Measurements from ENCODE around the gene LNX2. TPM values are rescaled to one million over a fixed set of nuclear protein-coding genes. Genes with fewer than 3 reads are reported as not detected.

LNX2 gene
- total RNA-seq, 1 donor from 2014 or later, result 9.2 TPM

DNA sequence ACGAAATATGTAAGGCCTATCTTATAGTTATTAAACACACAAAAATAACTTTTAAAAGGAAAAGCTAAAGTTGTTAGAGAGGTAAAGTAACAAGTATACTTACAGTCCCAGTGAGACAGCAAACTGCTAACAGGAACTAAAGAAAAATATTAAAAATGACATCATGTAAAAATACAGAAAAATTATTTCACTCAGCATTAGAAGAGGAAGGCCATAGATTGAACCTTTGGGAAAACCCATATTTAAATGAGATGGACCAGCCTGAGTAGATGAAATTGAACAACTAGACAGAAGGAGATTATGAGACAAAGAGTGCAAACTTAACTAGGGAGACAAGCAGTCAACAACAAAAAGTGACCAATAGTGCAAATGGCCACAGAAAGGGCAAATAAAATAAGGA is 49.4 kb downstream of the LNX2 start:
- no peak overlapping the region for H3K27ac Mint-ChIP-seq (ENCODE audit: unreplicated experiment)
- no peak overlapping the region for H3K4me3 Mint-ChIP-seq (ENCODE audit: unreplicated experiment)
- peaks cover 10% of the 10 kb centered on the region for H3K36me3 Mint-ChIP-seq (ENCODE audit: low read depth)
- H3K9me3 Mint-ChIP-seq (ENCODE audit: low read depth), result peaks cover 7% of the 10 kb centered on the region
- H3K27me3 Mint-ChIP-seq (ENCODE audit: low read depth), result no peaks in the 10 kb centered on the region
- no peak for DNase-seq (ENCODE audit: low spot score)
- H3K4me1 Mint-ChIP-seq (ENCODE audit: low read depth), result peaks cover 20% of the 10 kb centered on the region
- TF ChIP-seq, protein P1, sequence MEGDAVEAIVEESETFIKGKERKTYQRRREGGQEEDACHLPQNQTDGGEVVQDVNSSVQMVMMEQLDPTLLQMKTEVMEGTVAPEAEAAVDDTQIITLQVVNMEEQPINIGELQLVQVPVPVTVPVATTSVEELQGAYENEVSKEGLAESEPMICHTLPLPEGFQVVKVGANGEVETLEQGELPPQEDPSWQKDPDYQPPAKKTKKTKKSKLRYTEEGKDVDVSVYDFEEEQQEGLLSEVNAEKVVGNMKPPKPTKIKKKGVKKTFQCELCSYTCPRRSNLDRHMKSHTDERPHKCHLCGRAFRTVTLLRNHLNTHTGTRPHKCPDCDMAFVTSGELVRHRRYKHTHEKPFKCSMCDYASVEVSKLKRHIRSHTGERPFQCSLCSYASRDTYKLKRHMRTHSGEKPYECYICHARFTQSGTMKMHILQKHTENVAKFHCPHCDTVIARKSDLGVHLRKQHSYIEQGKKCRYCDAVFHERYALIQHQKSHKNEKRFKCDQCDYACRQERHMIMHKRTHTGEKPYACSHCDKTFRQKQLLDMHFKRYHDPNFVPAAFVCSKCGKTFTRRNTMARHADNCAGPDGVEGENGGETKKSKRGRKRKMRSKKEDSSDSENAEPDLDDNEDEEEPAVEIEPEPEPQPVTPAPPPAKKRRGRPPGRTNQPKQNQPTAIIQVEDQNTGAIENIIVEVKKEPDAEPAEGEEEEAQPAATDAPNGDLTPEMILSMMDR (IDR thresholded peaks at IDR 0.05), result no peak

DNA sequence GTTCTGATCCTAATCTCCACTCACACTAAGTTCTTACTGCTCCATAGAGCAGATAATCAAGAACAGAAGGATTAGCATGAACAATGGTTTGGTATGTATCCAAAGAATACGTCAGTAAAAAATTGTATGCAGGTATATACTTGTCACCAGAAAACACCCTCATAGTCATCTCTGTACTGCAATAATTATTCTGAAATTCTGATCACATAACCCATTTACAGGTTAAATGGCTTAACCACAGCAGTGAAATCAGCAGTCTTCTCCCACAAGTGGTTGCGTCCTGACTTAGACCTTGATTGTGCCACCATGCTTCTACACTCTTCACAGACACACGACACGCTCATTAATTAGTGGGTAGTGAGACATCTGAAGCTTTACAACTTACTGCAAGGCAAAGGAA is 50.9 kb downstream of the LNX2 start:
- H3K9me3 Mint-ChIP-seq (ENCODE audit: low read depth), result peaks cover 2% of the 10 kb centered on the region
- H3K27ac Mint-ChIP-seq (ENCODE audit: unreplicated experiment), result no peak overlapping the region
- no peak overlapping the region for H3K4me3 Mint-ChIP-seq (ENCODE audit: unreplicated experiment)
- peaks cover 4% of the 10 kb centered on the region for H3K36me3 Mint-ChIP-seq (ENCODE audit: low read depth)
- TF ChIP-seq, protein P1 (IDR thresholded peaks at IDR 0.05), result no peak
- peaks cover 20% of the 10 kb centered on the region for H3K4me1 Mint-ChIP-seq (ENCODE audit: low read depth)
- DNase-seq (ENCODE audit: low spot score), result no peak
- no peaks in the 10 kb centered on the region for H3K27me3 Mint-ChIP-seq (ENCODE audit: low read depth)

DNA sequence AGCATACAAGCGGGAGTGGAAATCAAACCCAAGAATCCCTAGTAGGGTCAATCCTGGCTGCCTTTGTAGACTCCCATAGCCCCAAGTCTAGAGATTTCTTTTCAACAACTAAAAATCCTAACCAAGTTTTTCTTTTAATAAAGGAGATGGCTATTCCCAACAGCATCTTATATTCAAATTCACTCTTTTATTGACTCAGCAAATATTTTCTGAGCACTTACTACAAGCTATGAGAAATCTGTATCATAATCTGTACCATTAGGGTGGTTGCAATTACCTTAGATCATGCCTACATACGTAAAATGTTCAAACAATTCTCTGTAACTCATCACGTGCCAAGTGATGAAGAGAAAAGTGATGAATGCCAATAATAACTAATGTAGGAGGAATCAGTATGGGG is 54.5 kb downstream of the LNX2 start:
- no peak overlapping the region for H3K4me3 Mint-ChIP-seq (ENCODE audit: unreplicated experiment)
- no peaks in the 10 kb centered on the region for H3K27me3 Mint-ChIP-seq (ENCODE audit: low read depth)
- no peaks in the 10 kb centered on the region for H3K9me3 Mint-ChIP-seq (ENCODE audit: low read depth)
- H3K4me1 Mint-ChIP-seq (ENCODE audit: low read depth), result no peaks in the 10 kb centered on the region
- H3K36me3 Mint-ChIP-seq (ENCODE audit: low read depth), result peaks cover 10% of the 10 kb centered on the region
- TF ChIP-seq, protein P1 (IDR thresholded peaks at IDR 0.05), result no peak
- DNase-seq (ENCODE audit: low spot score), result no peak
- no peak overlapping the region for H3K27ac Mint-ChIP-seq (ENCODE audit: unreplicated experiment)

DNA sequence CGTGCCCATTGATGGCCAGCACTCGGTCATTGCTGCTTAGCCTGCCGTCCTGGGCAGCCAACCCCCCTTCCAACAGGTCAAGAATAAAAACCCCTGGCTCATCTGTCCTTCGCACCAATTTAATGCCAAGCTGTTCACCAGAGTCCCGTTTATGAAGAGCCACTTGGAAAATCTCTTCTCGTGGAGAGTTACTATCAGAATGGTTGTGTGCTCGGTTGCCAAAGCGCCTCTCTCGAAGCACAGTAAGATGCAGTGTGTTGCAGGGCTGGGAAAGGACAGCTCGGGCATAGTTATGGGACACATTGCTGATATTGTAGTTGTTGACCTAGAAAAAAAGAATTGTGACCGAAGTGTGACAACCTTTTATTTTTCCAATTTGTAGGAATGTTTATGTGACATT is 57.9 kb downstream of the LNX2 start:
- Mint-ChIP-seq H3K4me3 (ENCODE audit: unreplicated experiment) (no peak overlapping the region), H3K27ac (ENCODE audit: unreplicated experiment) (no peak overlapping the region), H3K9me3 (ENCODE audit: low read depth) (no peaks in the 10 kb centered on the region), H3K27me3 (ENCODE audit: low read depth) (no peaks in the 10 kb centered on the region), H3K4me1 (ENCODE audit: low read depth) (no peaks in the 10 kb centered on the region), H3K36me3 (ENCODE audit: low read depth) (peaks cover 11% of the 10 kb centered on the region)
- DNase-seq (ENCODE audit: low spot score), result no peak
- TF ChIP-seq, protein P1 (IDR thresholded peaks at IDR 0.05), result no peak

DNA sequence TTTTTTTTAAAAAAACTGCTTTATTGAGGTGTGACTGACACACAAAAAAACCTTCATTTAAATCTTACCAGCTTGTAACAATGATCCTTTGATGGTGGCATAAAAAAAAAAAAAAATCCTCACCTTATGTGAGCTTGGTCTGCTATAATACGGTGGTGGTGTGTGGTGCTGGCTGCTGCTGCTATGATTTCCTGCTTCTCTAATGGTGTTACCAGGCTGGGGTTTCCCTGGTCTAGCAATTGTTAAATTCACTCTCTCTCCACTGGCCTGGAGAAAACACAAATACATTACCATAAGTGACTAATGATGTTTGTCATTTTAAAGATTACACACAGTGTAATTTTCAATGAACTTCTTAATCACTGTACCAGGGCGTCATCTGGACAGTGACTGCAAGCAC is 60.6 kb downstream of the LNX2 start:
- Mint-ChIP-seq H3K9me3 (ENCODE audit: low read depth) (no peaks in the 10 kb centered on the region), H3K36me3 (ENCODE audit: low read depth) (peaks cover 18% of the 10 kb centered on the region), H3K4me1 (ENCODE audit: low read depth) (peaks cover 11% of the 10 kb centered on the region), H3K27ac (ENCODE audit: unreplicated experiment) (no peak overlapping the region), H3K27me3 (ENCODE audit: low read depth) (no peaks in the 10 kb centered on the region), H3K4me3 (ENCODE audit: unreplicated experiment) (no peak overlapping the region)
- DNase-seq (ENCODE audit: low spot score), result no peak
- TF ChIP-seq, protein P1 (IDR thresholded peaks at IDR 0.05), result no peak
